ENCODE data around the gene GPR84. TPM values are rescaled to one million over a fixed set of nuclear protein-coding genes. Genes with fewer than 3 reads are reported as not detected.
A peak's percentile ranks its signal among the peaks of the same experiment; 100 is the strongest.

The GPR84 gene
- total and polyA plus RNA-seq, 2 of the 13 experiments (the other 11 are each of a cell fraction or from before 2014, with no cell fraction given), result not detected

DNA sequence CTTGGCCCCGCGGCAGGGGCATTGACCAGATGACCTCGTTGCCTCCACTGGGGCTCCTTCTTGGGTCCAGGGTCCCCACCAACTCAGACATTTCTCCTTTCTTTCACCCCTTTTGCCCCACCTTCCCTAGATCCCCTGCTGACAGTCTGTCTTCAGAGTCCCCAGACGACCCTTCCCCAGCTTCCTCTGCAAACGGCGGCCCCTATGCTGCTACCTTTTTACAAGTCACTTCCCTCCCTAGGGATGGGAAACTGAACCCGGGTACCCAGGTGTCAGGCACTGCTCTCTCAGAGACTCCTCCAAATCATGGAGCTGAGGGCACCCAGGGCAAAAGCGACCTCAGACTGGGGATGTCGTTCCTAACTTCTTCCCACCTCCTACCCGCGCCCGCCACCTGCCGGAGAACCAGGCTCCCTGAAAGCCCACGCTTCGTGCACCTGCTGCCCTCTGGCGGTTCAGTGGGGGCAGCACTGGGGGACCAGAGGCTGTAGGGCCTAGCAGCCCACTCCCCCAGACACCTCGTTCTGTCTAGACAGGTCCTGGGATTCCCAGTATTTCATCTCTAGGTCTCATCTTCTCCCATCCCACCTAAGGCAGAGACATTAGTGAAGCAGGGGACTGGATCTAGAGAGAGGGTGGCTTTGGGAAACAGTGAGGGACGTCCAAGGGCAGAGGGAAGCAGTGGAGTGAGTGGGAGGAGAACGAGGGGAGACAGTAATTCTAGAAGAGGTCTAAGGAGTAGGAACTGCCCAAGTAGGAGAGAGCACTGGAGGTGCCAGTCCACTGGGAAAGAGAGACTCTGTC is 15.3 kb upstream of the GPR84 start (continued):
- TF ChIP-seq, protein P1, sequence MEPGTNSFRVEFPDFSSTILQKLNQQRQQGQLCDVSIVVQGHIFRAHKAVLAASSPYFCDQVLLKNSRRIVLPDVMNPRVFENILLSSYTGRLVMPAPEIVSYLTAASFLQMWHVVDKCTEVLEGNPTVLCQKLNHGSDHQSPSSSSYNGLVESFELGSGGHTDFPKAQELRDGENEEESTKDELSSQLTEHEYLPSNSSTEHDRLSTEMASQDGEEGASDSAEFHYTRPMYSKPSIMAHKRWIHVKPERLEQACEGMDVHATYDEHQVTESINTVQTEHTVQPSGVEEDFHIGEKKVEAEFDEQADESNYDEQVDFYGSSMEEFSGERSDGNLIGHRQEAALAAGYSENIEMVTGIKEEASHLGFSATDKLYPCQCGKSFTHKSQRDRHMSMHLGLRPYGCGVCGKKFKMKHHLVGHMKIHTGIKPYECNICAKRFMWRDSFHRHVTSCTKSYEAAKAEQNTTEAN (CRISPR knock-in tag; conservative IDR thresholded peaks at IDR 0.05), result no peak
- no peak for TF ChIP-seq NFKBIZ (CRISPR knock-in tag; IDR thresholded peaks at IDR 0.05)
- no peak for TF ChIP-seq SALL2 (CRISPR knock-in tag; IDR thresholded peaks at IDR 0.05)
- TF ChIP-seq, protein P2, sequence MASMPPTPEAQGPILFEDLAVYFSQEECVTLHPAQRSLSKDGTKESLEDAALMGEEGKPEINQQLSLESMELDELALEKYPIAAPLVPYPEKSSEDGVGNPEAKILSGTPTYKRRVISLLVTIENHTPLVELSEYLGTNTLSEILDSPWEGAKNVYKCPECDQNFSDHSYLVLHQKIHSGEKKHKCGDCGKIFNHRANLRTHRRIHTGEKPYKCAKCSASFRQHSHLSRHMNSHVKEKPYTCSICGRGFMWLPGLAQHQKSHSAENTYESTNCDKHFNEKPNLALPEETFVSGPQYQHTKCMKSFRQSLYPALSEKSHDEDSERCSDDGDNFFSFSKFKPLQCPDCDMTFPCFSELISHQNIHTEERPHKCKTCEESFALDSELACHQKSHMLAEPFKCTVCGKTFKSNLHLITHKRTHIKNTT (CRISPR knock-in tag; IDR thresholded peaks at IDR 0.05), result no peak
- TF ChIP-seq ASH2L (IDR thresholded peaks at IDR 0.05; ENCODE audit: insufficient read length, low read depth, low read length), result peak; percentile 32
- no peak for TF ChIP-seq HNRNPUL1 (IDR thresholded peaks at IDR 0.05; ENCODE audit: low read depth, low read length)
- no peak for TF ChIP-seq AKAP8 (CRISPR knock-in tag; IDR thresholded peaks at IDR 0.05)
- no peak for TF ChIP-seq ZNF761 (CRISPR knock-in tag; conservative IDR thresholded peaks at IDR 0.05)
- no peak for TF ChIP-seq ZNF75D (CRISPR knock-in tag; IDR thresholded peaks at IDR 0.05; ENCODE audit: borderline replicate concordance)
- no peak for TF ChIP-seq SRSF4 (IDR thresholded peaks at IDR 0.05; ENCODE audit: low read depth, low read length, poor library complexity, severe bottlenecking)
- TF ChIP-seq ZNF3 (CRISPR knock-in tag; IDR thresholded peaks at IDR 0.05), result no peak
- no peak for TF ChIP-seq ZNF430 (CRISPR knock-in tag; IDR thresholded peaks at IDR 0.05)
- TF ChIP-seq PTBP1 (IDR thresholded peaks at IDR 0.05; ENCODE audit: low read depth, low read length, poor library complexity, severe bottlenecking), result no peak
- no peak for TF ChIP-seq ZNF678 (CRISPR knock-in tag; IDR thresholded peaks at IDR 0.05)
- TF ChIP-seq ARNTL (CRISPR knock-in tag; IDR thresholded peaks at IDR 0.05), result no peak
- peak; percentile 59; the same call in 1 of the 2 replicates for TF ChIP-seq IRF2 (CRISPR knock-in tag; IDR thresholded peaks at IDR 0.05)
- no peak for TF ChIP-seq ZNF749 (CRISPR knock-in tag; IDR thresholded peaks at IDR 0.05; ENCODE audit: borderline replicate concordance)
- TF ChIP-seq ZNF260 (CRISPR knock-in tag; IDR thresholded peaks at IDR 0.05; ENCODE audit: borderline replicate concordance, low read depth), result no peak
- TF ChIP-seq SIX4 (CRISPR knock-in tag; IDR thresholded peaks at IDR 0.05), result no peak
- no peak for TF ChIP-seq RBAK (CRISPR knock-in tag; IDR thresholded peaks at IDR 0.05)
- TF ChIP-seq HNF4A (CRISPR knock-in tag; IDR thresholded peaks at IDR 0.05), result no peak
- peak; percentile 28; the same call in 1 of the 2 replicates for TF ChIP-seq KAT8 (CRISPR knock-in tag; IDR thresholded peaks at IDR 0.05)
- TF ChIP-seq, protein P3, sequence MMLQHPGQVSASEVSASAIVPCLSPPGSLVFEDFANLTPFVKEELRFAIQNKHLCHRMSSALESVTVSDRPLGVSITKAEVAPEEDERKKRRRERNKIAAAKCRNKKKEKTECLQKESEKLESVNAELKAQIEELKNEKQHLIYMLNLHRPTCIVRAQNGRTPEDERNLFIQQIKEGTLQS (CRISPR knock-in tag; IDR thresholded peaks at IDR 0.05), result 0 out of 2 replicates have a peak, but pooled peaks have one; percentile 23
- no peak for TF ChIP-seq ZNF564 (CRISPR knock-in tag; IDR thresholded peaks at IDR 0.05)
- no peak for TF ChIP-seq JUND (CRISPR knock-in tag; IDR thresholded peaks at IDR 0.05)
- TF ChIP-seq BCL6 (CRISPR knock-in tag; IDR thresholded peaks at IDR 0.05), result peak; percentile 26; the same call in 1 of the 2 replicates
- TF ChIP-seq XBP1 (CRISPR knock-in tag; IDR thresholded peaks at IDR 0.05), result no peak
- peak; percentile 43; the same call in 1 of the 2 replicates for TF ChIP-seq SAP130 (CRISPR knock-in tag; IDR thresholded peaks at IDR 0.05; ENCODE audit: low read depth)
- no peak for TF ChIP-seq ZMYM2 (CRISPR knock-in tag; IDR thresholded peaks at IDR 0.05)
- TF ChIP-seq NFKB2 (CRISPR knock-in tag; IDR thresholded peaks at IDR 0.05; ENCODE audit: borderline replicate concordance), result no peak
